GM18511 (cell line): ENCODE measurements around the gene CCDC3.

Experiments
- ATAC-seq: cut with Tn5 transposase; IDR thresholded peaks from one replicate; pipeline ENCODE4 v1.9.1; 2021; ENCODE audit warnings: mild to moderate bottlenecking, moderate library complexity; ENCODE audit not compliant: unreplicated experiment

Gene CCDC3

DNA sequence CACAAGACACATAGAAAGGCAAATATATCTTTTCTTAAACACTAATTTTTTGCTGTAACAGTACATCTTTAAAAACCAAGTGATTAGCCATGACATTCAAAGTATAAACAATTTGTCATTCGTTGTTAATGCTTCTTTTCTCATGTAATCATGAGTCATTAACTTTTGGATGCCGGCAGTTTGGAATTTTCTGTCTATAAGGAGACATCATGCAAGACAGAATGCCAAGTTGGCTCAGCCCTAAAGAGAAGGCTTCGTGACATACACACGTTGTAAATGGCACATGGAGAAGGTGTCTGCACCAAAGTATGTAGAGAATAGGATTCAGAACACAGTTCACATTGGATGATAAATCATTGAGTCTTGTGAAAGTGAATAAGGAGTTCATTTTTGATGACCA lies 35.9 kb downstream of the CCDC3 start:
- no peak for ATAC-seq

DNA sequence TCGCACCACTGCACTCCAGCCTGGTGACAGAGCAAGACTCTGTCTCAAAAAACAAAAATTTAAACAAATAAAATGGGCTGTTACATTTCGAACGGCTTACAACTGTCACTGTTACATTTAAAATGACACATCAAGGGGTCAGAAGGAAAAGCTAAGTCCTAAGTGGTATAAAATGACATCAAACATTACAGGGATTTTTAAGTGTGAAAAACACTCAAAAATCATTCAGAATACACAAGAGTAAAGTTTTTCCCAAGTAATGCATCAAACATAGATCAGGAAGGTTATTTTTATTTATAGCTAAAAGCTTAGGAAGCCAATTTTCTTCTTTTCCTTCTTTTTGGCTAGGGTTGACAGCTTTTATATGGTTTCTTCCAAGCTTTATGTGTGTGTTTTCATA lies 39.0 kb downstream of the CCDC3 start:
- ATAC-seq, result no peak

DNA sequence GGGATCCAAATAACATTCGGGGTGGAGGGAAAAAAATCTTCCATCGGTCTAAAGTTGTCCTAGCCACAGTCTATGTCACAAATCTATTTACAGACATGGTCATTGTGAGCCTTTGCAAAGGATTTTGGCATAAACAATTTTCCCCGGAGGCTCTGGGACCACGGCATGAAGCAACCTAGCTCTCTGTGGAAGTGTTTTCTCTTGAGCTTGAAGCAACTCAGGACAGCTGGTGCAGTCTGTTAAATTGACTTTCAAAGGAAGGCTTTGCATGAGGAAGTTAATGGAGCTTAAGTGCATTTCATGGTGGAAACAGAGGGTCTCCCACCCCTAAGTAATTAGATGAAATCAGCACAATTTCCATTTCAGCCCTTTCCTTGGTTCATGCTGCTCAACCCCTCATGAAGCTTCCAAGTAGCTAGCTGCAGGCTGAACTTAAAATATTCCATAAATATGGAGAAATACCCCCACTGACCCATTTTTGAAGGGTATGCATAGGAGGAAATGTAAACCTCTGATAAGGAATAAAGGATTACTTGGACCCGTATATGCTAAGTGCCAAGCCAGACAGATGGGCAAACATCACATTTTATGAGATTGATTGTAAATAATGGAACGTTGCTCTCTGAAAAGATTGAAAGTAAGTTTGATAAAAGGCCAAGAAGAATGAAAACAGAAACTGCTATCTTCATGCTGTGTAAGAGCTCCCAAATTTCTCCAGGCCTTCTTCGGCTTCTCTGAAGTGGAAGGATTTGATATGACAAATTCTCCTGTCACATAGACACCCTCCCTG lies 39.9 kb downstream of the CCDC3 start:
- no peak for ATAC-seq

DNA sequence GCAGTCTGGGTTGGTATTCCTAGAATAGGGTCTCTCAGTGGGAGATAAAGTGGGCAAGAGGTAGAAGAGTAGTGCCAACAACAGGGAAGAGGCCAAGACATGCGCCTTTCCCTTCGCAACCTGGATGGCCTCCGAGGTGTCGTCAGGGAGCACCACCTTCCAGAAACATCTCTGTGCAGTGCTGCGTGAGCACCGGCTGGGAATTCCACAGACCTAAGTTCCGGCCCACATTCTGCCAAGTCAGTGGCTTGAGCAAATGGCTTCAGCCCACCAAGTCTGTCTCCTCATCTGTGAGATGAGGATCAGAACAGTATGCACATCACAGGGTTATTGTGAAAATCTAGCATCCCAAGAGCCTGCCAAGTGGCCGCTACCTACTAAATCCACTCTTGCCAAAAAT lies 40.6 kb downstream of the CCDC3 start:
- ATAC-seq, result no peak

DNA sequence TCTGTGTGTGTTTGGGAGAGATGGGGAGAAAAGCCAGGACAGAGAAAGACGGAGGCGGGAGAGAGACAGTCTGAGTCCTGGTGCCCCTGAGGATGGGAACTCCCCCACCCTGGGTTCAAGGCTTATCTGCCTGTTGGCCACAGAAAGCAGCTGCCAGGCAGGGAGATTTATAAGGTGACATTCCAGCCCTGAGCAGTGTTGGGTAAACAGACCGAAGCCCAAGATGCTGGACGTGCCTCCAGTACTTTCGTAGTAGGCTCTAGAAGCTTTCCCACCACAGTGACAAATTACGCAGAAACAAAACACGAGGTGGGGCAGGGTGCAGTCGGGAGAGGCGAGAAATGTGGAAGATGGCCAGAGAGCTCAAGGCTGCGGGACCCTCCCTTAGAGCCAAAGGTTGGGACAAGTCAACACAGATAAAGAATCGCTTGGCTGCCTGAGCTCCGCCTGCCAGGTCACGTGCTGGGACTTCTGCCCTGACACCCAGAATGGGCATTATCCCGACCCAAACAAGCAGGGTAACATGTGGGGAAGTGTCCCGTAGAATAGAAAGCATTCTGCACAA lies 41.1 kb downstream of the CCDC3 start:
- no peak for ATAC-seq

DNA sequence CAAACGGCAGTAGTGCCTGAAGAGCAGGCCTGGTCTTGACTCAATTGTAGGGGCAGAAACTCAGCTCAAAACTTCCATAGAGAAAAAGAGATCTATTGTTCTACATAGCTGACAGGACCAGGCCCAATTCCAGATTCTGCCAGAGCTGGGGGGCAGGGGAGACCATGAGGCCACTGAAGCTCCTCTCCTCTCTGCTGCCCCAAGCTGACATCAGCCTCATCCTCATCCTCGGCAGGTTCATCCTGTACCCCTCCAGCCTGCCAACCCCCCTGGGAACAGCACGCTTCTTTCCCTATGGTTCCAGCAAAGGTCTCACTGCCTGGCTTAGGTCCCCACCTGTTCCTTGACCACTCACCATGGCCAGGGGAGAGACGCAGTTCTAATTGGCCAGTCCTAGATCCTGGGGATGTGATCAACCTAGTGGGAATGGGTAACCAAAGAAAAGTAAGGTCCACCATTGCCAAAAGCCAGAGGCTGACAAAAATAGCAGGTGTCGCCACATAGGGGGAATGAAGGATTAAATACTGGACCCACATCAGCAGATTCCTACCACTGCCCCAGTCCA lies 42.9 kb downstream of the CCDC3 start:
- no peak for ATAC-seq

DNA sequence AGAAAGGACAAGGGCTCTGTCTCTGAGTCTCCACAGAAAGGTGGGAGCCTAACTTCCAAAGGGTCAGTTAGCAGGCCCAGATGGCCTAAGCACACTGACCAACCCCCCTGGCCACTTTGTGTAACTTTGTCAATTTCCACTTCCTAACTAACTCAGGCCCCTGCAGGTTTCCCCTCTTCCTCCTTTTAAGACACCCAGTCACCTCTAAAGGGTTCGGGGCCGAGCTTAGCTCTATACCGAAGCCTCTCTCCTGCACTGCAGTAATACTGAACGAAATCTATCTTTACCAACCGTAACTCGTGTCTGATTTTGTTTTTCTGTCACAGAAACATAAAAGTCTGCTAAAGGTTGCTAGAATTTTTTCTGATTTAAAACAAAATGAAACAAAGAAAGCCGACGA lies 44.4 kb downstream of the CCDC3 start:
- ATAC-seq, result no peak

DNA sequence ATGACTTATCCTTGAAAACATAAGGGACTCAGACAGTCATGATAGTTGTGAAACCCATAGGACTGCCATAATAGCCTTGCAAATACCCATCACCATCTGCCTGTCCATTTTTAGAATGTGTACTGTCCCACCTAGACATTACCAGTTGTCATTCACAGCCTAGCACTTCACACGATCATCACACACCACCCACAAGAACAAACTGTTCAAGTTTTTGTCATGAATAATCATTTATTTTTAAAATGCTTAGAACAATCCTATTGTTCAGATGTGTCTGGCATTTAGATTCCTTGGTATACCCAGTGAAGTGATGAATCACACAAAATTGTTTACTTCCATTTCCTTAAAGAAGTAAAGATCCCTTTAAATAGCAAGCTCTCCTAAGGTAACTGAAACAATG lies 46.6 kb downstream of the CCDC3 start:
- no peak for ATAC-seq

DNA sequence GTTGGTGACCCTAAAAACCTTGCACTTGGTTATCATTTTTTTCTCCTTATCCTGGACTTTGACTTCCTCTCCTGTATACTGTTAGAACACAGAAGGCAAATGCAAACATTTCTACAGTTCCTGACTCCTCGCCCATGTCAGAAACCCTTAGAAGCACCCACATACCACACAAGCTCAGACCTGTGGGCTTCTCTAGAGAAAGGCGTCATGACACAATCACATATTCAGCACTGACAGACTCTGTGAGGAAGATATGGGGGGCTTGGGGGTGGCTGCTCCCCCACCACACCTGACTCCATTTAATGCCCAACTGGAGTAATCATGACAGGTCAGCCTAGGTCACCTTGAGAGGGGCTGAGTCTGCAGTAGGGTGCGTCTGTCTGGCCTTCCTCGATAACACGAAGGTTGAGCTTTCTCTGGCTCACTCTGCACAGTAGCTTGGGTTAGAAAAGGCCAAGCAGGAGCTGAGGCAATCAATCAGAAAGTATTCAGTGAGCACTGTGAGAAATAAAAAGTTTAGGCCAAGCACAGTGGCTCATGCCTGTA lies 50.9 kb downstream of the CCDC3 start:
- no peak for ATAC-seq

DNA sequence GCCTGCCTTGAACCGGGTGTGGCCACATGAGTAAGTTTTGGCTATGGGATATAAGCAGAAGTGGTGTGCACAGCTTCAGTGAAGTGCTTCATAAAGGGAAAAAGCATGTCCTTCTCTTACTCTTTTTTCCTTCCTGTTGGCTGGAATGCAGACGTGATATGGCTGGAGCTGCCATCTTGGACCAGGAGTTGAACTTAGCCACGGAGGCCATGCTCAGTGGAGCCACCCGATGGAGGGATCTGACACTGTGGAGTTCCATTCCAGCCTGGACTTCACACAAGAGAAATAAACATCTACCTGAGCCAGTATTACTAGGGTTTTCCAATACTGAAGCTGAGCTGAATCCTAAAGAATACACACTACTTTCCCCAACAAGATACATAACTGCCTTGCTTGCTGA lies 52.3 kb downstream of the CCDC3 start:
- ATAC-seq, result no peak

DNA sequence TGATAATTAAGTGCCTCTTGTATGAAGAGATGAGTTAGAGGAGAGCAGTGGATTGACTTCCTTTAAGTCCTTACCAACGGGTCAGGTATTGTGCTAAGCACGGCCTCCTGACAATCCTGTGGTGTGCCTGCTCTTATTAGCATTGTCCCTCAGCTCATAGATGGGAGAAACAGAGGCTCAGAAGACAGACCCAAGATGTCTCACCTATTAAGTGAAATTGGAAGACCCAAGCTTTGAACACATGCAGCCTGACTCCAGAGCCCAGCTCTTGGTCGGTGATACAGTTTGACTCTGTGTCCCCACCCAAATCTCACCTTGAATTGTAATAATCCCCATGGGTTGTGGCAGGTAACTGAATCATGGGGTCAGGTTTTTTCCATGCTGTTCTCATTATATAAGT lies 53.8 kb downstream of the CCDC3 start:
- ATAC-seq, result no peak

DNA sequence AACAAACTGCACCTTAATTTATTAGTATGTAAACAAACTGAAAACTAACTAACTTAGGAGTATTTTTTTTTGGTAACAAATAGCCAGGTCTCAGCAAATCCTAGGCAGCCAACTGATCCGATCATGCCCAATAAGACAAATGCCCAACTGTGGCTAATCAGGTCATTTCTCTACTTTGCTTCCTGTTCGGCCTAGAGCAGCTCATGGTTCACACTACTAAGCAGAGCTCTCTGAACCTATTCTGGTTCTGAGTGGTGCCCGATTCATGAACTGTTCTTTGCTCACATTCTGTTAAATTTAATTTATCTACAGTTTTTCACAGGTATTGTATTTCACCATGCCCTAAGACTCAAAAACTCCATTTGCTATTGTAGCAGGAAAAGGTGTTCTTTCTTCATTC lies 55.1 kb downstream of the CCDC3 start:
- ATAC-seq, result no peak

DNA sequence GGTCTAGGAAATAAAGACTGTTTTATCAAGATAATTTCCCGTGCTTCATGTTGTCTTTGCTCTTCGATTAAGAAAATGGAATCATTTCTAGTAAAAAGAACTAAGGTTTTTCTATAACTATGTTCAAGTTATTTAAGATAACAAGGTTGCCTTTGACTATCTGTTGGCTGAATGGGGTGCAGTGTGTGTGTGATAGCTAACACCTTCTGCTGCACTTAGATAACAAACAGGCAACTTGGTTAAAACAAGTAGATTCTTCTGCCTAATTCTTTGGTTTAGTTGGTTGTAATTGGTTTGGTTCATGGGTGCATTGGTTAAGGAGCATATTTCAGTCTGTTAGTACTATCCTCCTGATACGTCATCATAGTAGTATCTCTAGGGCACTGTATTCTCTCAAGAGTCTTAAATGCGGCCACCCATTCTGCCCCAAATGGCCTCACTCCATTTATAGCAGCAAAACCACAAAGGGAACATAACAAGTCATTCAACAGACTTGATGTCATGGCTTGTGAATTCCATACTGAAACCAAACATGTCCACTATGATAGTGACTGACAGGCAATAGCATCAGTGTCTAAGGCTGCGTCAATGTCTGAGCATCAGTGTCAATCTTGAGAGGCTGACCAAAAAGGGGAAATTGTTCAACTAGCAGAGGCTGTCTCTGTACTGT lies 55.7 kb downstream of the CCDC3 start:
- no peak for ATAC-seq

DNA sequence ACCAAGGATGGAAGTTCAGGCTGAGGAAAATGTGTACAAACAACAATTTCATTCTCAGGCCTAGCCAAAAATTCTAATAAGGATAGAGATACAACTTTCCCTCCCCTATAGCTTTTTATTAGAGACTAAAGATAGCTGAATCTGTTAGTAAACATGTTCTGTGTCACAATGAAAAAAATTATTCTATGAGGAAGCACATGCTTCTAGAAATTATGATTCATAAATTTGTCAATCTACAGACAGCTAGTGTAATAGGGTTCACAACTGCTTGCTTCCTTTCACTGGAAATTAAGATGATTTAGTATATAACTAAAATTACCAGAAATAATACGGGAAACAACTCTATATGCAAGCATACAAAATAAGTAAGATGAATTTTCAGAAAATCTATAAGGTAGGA lies 56.6 kb downstream of the CCDC3 start:
- no peak for ATAC-seq

DNA sequence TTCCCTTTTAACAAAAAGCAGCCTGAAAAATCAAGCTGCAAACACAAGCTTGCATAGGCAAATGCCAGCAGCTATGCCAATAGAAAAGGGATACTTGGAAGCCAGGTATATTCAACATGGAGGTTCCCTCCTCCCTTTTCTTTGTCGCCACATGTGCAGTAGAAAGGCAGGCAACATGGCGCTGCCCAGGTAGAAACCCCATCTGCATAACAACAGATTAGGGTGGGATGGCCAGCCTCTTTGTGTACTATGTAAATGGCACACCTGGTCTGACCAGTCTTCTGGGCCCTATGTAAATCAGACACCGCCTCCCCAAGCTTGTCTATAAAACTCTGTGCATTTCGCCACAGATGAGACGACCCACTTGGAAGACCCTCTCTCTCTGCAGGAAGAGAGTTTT lies 58.1 kb downstream of the CCDC3 start:
- ATAC-seq, result no peak

DNA sequence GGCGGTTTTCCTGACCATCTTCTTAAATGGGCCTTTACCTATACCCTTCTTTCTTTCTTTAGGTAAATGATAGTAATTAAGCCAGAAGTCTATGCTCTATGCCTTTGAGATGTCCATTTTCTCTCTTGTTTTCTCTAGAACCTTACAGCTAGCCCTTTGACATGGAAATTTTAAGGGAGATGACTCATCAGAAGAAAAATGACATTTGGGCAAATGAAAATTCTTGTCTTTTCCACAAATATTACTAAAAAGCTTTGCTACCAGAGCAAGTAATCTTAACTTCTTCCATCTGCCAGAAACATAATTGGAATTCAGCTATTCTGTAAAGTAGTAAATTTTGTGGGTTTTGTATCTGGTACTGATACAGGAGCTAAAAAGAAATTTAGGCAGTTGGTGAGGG lies 59.5 kb downstream of the CCDC3 start:
- no peak for ATAC-seq

DNA sequence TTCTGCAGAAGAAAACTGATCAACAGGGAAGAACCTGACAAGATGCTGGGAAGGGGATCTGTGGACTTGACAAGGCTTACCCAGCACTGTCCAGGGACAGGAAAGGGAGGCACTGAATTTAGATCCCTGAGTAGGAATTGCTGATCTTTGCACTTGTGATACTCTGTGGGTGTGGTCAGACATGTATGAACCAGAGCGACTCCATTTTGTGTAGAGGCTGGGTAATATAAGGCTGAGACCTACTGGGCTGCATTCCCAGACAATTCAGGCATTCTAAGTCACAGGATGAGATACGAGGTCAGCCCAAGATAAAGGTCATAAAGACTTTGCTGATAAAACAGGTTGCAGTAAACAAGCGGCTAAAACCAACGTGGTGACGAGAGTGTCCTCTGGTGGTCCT lies 60.7 kb downstream of the CCDC3 start:
- no peak for ATAC-seq

DNA sequence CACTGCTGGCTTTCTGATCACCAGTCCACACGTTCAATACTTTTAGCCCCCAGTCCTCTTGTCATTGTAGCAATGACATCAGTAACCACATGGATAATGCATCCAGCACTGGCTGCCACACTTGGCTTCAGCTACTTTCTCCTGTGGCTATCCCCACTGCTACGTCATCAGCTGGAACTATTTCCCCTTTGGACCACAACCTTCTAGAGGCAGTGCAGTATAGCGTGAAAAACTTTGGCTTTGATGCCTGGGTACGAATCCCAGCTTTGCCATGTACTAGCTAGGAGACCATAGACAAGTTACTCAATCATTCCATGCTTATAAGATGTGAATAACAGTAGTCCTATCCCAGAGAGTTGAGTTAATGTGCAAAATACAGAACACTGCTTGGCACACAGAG lies 63.2 kb downstream of the CCDC3 start:
- ATAC-seq, result no peak

DNA sequence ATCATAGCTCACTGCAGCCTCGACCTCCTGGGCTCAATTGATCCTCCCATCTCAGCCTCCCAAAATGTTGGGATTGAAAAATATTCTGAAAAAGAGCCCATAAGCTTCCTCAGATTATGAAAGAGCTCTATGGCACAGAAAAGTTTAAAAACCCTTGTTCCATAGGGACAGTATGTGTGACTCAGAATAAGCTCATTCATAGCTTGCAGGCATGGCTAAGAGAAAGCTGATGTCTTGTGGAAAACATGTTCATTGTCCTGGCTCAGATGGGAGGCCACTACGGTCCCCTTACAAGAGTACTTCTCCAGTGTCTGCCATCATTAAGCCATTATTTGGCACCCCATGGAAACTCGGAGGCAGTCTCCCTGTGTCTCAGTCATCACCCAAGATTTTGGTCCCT lies 64.0 kb downstream of the CCDC3 start:
- no peak for ATAC-seq

DNA sequence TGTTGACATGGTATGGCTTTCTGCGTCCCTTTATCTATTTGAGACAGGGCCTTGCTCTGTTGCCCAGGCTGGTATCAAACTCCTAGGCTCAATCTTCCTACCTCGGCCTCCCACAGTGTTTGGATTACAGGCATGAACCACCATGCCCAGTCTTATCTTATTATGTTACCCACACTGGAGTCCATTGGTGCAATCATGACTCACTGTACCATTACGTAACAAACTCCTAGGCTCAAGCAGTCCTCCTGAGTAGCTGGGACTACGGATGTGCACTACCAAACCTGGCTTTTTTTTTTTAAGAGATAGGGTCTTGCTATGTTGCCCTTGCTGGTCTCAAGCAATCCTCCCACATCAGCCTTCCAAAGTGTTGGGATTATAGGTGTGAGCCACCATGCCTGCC lies 66.7 kb downstream of the CCDC3 start:
- ATAC-seq, result no peak

DNA sequence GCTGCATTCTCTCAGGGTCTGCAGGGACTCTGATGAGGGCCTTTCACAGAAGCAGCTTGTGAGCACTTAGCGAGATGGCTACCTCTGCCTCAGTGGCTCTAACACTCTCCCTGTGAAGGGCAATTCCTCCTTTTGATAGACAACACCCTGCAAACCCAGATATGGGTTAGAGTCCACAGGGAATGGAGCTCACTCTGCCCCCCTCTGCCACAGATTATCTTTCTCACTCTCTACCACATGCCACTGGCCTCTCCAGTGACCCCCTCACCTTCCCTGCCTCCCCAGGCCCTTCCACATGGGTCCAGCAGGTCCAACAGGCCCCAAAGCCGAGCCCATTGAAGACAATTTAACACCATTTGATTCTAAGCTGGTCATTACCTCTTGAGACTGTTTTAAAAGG lies 72.1 kb downstream of the CCDC3 start:
- ATAC-seq, result no peak

DNA sequence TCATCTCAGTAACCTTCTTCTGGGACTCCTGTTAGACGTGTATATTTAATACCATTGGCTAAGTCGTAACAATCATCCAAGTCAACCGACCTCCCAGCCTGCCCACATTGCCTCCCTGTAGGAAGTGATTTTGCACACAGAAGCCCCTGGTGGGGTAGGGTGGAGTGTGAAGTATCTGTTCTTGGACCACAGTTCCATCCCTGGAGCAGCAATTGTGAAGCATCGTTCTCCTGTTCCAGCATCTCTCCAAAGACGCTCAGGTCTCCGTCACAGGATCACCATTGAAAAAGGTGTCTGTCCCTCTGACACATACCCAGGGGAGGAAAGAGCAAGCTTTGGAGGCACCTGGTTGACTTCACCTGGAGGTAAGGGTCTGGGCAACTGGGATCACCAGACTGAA lies 72.9 kb downstream of the CCDC3 start:
- ATAC-seq, result no peak
